GM21737 (cell line): Measurements from ENCODE around the gene MCM6.

Experiments
- ATAC-seq: cut with Tn5 transposase; IDR thresholded peaks from one replicate; pipeline ENCODE4 v1.9.1; 2021; ENCODE audit warnings: mild to moderate bottlenecking, moderate library complexity; ENCODE audit not compliant: unreplicated experiment

The MCM6 gene

GRCh38 chr2:135870571-135870970 lies 5.7 kb downstream of the MCM6 start:
- ATAC-seq, result no peak

DNA sequence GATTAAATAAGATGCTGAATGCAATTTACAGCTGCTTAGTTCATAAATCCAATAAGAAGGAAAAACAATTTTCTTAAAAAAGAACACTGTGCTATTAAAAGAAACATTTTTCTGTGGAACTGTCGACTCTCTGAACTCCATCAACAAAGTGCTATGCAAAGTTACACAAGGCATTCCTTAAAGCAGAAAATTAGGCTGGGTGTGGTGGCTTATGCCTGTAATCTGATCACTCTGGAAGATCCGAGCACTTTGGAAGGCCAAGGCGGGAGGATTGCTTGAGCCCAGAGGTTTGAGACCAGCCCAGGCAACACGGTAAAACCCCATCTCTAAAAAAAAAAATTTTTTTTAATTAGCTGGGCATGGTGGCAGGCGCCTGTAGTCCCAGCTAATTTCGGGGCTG lies 13.0 kb downstream of the MCM6 start:
- no peak for ATAC-seq

DNA sequence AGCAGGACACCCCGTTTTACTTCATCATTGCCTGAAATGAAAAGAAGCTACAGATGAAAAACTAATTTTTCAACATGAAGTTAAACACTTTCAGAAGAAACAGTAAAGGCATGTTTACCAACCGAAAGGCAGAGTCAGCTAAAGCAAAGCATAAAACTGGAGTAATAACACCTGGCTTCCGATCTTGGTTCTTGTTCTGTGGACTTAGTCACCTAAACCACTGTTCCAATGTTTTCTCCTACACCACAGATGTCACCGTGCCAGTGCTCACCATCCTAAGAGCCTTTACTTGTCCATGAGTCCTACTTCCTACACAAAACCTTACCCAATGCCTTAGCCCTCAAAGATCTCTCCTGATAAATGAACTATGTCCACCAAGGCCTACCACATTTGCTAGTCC lies 13.5 kb downstream of the MCM6 start:
- no peak for ATAC-seq

DNA sequence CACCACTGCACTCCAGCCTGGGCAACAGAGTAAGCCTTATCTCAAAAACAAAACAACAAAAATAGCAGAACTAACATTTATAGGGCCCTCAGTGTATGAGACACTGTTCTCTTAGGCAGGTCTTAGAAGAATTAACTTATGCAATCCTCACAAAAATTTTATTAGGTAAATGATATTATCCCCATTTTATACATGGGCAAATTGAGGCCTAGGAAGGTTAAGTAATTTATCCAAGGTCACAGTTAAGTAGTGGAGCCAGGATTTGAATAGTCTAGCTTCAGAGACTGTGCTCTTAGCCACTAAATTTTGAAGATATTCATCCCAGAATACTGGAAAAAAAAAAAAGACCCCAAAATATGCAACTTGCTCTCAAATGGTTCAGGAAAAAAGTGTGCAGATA lies 22.8 kb downstream of the MCM6 start:
- ATAC-seq, result no peak

DNA sequence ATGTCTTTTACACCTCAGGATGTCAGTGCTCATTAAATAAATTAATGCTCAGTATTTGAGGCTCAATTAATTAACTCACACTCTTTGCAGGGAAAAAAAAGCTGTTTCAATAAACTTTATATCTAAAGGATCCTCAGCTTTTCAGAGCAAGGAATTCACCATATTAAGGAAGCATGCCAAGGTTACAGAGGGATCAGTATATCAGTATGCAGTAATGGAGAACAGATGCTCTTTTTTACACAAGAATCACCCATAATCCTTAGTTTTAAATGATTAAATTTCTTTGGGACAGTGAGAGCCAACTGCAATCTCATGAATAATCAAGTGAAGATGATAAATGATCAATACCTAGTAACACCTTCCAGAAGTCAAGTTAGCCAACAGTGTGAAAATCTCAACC lies 24.4 kb downstream of the MCM6 start:
- ATAC-seq, result no peak

- ATAC-seq, result no peak
Measured at GRCh38 chr2:135850892-135851668, 25.2 kb downstream of the MCM6 start.

GRCh38 chr2:135849087-135849486 lies 27.2 kb downstream of the MCM6 start:
- no peak for ATAC-seq

- ATAC-seq, result no peak
Measured at GRCh38 chr2:135845997-135846396, 30.2 kb downstream of the MCM6 start.

DNA sequence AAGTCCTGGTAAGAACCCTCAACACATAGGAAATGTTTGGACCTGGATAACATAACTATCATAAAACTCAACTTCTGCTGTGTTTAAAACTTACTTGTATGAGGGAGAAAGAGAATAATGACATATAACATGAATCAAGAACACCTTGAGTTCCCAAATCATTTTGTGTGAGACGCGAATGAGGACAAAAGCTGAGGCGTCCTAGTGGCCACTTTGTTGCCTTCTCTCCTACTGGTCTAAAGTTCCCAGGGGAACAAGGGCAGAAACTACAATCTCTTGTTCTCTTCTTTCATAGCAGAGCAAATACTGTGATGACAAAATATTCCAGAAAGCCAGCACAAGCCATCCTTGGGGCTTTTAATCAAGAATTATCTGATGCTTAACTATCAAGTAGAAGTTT lies 31.0 kb downstream of the MCM6 start:
- ATAC-seq, result no peak

- no peak for ATAC-seq
Measured at GRCh38 chr2:135844301-135844895, 31.8 kb downstream of the MCM6 start.

- ATAC-seq, result no peak
Measured at GRCh38 chr2:135843671-135844070, 32.6 kb downstream of the MCM6 start.

- ATAC-seq, result no peak
Measured at GRCh38 chr2:135840601-135841000, 35.6 kb downstream of the MCM6 start.

GRCh38 chr2:135839713-135840112 lies 36.5 kb downstream of the MCM6 start:
- ATAC-seq, result no peak

DNA sequence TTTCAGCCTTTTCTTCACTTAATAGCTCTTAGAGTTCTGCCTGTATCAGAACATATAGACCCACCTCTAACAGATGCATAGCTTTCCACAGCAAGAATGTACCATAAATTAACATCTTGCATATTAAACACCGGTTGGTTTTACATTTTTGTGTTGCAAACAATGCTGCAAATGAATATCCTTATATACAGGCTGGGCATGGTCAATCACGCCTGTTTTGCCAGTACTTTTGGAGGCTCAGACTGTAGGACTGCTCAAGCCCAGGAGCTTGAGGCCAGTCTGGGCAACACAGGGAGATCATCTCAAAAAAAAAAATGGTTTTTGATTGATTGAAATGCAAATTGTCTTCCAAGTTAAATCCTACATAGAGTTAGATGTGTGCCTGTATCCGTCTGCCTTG lies 37.7 kb downstream of the MCM6 start:
- no peak for ATAC-seq

DNA sequence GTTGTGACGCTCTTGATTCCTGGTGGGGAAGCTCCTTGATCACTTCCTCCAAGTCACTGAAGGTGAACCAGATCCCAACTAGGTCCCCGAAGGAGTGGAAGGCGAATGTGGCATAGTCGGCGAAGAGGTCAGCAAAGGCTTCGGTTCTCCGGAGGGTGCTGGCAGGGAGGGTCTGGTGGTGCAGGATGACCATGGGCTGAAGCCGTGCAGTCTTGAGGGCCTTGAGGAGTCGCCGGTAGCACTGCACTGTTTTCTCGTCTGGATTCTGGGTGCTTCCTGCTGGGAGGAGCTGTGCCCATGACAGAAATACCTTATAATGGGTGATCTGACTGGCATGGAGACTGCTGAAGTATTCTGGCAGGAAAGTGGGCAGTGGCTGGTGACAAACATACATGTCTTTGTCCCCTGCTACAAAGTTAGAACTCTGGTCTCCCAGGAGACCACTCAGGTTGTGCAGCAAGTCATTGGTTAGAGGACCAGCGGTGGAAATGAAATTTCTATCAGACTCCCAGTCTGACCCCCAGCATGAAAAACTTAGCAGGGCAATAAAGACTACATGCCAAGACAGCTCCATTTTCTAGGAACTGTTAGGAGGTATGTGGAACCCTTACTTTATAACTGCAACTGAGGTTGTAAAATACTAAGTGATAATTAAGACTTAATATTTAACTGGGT lies 39.5 kb downstream of the MCM6 start, which contains the start of gene LCT:
Gene LCT (minus strand): TSS at position 589 of the 675 bp plus-strand sequence. CDS start 15 bp downstream, at position 574.
- no peak for ATAC-seq

GRCh38 chr2:135832891-135833290 lies 43.4 kb downstream of the MCM6 start:
- no peak for ATAC-seq

DNA sequence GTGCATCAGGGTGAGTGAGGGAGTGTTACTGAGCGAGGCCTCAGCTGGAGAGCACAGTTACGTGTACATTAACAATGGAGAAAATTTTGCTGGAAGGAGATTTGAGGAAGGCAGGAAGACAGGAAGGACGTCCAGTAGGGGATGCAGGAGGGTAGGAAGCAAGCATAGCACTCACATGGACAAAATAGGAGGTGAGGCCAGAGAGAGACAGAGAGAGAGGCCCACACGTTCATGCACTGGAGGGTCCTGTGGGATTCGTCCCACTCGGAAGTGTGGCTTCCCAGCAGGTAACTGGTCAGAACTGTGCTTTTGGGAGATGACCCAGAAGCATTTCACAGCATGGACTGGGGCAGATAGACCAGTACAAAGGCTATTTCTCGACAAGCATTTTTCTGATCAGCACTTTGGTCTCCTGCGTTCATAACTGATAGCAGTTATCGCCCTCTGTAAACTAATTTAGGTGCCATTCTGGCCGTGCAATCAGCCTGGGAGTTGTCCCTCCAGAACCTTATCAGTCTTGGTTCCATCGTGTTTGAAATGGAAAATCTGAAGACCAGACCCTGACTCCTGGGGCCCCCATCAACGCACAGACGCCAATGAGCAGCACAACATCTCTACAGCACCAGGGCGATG lies 44.9 kb downstream of the MCM6 start:
- ATAC-seq, result no peak

GRCh38 chr2:135829378-135830135 lies 46.7 kb downstream of the MCM6 start:
- ATAC-seq, result no peak

GRCh38 chr2:135826544-135826943 lies 49.7 kb downstream of the MCM6 start:
- ATAC-seq, result no peak

DNA sequence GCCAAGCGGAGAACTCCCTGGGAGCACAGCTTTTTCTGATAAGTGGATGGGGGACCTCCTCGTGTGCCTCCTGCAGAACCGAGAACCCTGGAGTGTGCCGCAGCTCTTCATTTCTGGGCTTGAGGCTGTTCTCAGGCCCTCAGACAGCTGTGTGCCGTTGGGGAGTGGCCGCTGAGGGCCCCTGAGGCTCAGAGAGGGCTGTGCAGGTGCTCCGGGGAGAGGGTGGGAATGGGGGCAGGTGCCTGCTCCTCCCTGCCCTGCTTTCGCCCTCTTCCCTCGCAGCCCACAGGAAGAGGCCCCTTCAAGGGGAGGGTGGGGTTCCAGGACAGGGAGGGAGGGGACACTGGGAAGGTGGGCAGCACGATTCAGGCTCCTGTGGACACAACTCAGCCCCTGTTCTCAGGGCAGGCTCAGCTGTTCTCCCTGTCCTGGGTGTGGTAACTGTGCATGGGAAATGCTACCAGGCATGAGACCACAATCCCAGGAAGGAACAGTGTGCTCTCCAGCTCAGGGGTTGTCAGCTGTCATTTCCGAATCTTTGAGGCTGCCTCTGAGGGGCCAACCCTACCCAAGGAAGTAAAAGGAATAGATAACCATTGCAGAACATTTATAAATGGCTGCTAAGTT lies 50.6 kb downstream of the MCM6 start:
- no peak for ATAC-seq
